Gastrocnemius medialis (tissue), 4 donors: ENCODE data around the gene TWSG1. TPM values are rescaled to one million over a fixed set of nuclear protein-coding genes. Genes with fewer than 3 reads are reported as not detected.

ENCODE experiments used
- ATAC-seq, 2 donors: fragments of 150-250 bp; one replicate each; pipeline ENCODE4 v1.9.1; 2016
- DNase-seq, 2 donors: peaks; one replicate each; pipeline ENCODE4 v3.0.0-alpha.2; 2019
- H3K27ac ChIP-seq, 4 donors: fragments of 200-600 bp; sonication (generic); 1 replicate in 1 of 4; 2 replicates in 3 of 4; pipeline ENCODE4 v1.5.1; 2016 to 2018; ENCODE audit warnings: mild to moderate bottlenecking in 2 of 4, moderate library complexity in 1 of 4
- H3K27me3 ChIP-seq, 3 donors: fragments of 200-600 bp; sonication (generic) in 2 of 3; 1 replicate in 1 of 3; 2 replicates in 2 of 3; pipeline versions ENCODE4 v1.5.1 to v1.6.0; 2016 to 2019; ENCODE audit warnings: mild to moderate bottlenecking in 1 of 3, moderate library complexity in 1 of 3
- H3K36me3 ChIP-seq, 2 donors: fragments of 200-600 bp; sonication (generic) in 1 of 2; one replicate each; pipeline ENCODE4 v1.5.1; 2017 to 2018
- H3K4me1 ChIP-seq, 2 donors: fragments of 200-600 bp; sonication (generic) in 1 of 2; one replicate each; pipeline ENCODE4 v1.5.1; 2016 to 2017; ENCODE audit warnings: mild to moderate bottlenecking in 2 of 2
- H3K4me3 ChIP-seq, 4 donors: fragments of 200-600 bp; sonication (generic) in 3 of 4; 1 replicate in 1 of 4; 2 replicates in 3 of 4; pipeline ENCODE4 v1.5.1; 2016 to 2019; ENCODE audit warnings: mild to moderate bottlenecking in 2 of 4
- H3K9me3 ChIP-seq, 3 donors: fragments of 200-600 bp; sonication (generic) in 2 of 3; 1 replicate in 1 of 3; 2 replicates in 2 of 3; pipeline ENCODE4 v1.5.1; 2016 to 2019
- CTCF ChIP-seq, 5 experiments: fragments of 450-650 bp in 3 of 5; fragments of 200-600 bp in 2 of 5; sonication (generic) in 2 of 5; IDR thresholded peaks in 4 of 5; conservative IDR thresholded peaks in 1 of 5; 1 replicate in 4 of 5; 2 replicates in 1 of 5; pipeline ENCODE4 v1.5.1; 2016 to 2019; ENCODE audit warnings: antibody characterized with exemption in 5 of 5, mild to moderate bottlenecking in 3 of 5, moderate library complexity in 3 of 5
- POLR2A ChIP-seq, 2 donors: fragments of 450-650 bp; IDR thresholded peaks; one replicate each; pipeline ENCODE4 v1.6.1; 2017; ENCODE audit warnings: antibody characterized with exemption in 2 of 2, mild to moderate bottlenecking in 2 of 2, moderate library complexity in 2 of 2
- in situ Hi-C, 4 donors: fragments of 200-750 bp; cut with MboI; loops; one replicate each; pipeline versions ENCODE4 v1.15.0 to v1.8.0; 2017; ENCODE audit warnings: low sequenced_read_pairs in 4 of 4
- intact Hi-C: fragments of 100-400 bp; cut with DNase I; formaldehyde crosslinking; loops from one replicate; pipeline ENCODE4 v1.15.1; 2023; ENCODE audit warnings: low total_unique reads
- total RNA-seq, 4 donors: library from RNA; depleted of rRNA; stranded (reverse); fragments of >200 nt; gene quantifications; one replicate each; pipeline versions ENCODE4 v1.1.0 to v1.2.3, GENCODE V29; 2016

Gene TWSG1
- total RNA-seq, 4 donors from 2014 or later: 5.3 to 9.5 (median 8.1) TPM

GRCh38 chr18:9437672-9438071 lies 103.1 kb downstream of the TWSG1 start:
- Histone ChIP-seq H3K4me1 (no peaks in the 10 kb centered on the region), H3K27me3 (no peaks in the 10 kb centered on the region), H3K4me3 (no peak overlapping the region), H3K36me3 (no peaks in the 10 kb centered on the region), H3K27ac (no peak overlapping the region), H3K9me3 (no peaks in the 10 kb centered on the region)
- in situ Hi-C loops (no loop called here), intact Hi-C loops (no loop called here)
- DNase-seq (no peak), ATAC-seq (no peak)
- TF ChIP-seq CTCF (IDR thresholded peaks at IDR 0.05 in 4 of 5, conservative IDR thresholded peaks at IDR 0.05 in 1 of 5) (no peak), POLR2A (IDR thresholded peaks at IDR 0.05) (no peak)

DNA sequence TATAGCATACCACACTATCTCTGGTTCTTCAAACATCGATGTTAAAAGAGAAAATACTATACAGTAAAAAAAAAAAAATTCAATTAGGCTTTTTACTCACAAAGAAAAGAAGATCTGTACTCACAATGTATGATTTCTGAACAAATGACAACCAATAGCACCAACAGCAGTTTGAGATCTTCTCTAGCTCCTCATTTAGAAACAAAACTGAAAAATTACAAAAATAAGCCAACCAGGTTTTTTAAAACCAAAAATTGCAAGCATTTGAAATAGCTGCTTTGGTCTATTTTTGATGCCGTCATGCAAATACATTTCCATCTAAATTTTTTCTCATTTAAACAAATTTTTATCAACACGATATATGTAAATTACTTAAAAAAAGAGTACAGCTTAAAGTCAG lies 106.5 kb downstream of the TWSG1 start:
- Histone ChIP-seq H3K27me3 (no peaks in the 10 kb centered on the region), H3K9me3 (no peaks in the 10 kb centered on the region), H3K4me1 (no peaks in the 10 kb centered on the region), H3K36me3 (no peaks in the 10 kb centered on the region), H3K4me3 (no peak overlapping the region), H3K27ac (no peak overlapping the region)
- in situ Hi-C loops: no loop called here
- intact Hi-C loops: no loop called here
- no peak for ATAC-seq
- TF ChIP-seq POLR2A (IDR thresholded peaks at IDR 0.05) (no peak), CTCF (IDR thresholded peaks at IDR 0.05 in 4 of 5, conservative IDR thresholded peaks at IDR 0.05 in 1 of 5) (no peak)
- no peak for DNase-seq

DNA sequence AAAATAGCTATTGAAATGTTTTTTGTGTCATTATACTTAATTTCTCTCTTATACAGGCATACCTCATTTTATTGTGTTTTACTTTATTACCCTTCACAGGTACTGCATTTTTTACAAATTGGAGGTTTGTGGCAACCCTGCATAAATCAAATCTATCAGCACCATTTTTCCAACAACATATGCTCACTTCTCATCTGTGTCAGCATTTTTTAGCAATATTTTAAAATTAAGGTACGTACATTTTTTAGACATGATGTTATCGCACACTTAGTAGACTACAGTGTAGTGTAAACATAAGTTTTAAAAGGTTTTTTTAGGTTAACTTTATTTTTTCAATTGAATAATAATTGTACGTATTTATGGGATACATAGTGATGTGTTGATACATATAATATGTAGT lies 110.0 kb downstream of the TWSG1 start:
- no peak for ATAC-seq

GRCh38 chr18:9446839-9447238 lies 112.3 kb downstream of the TWSG1 start:
- TF ChIP-seq CTCF (IDR thresholded peaks at IDR 0.05 in 4 of 5, conservative IDR thresholded peaks at IDR 0.05 in 1 of 5) (no peak), POLR2A (IDR thresholded peaks at IDR 0.05) (no peak)
- intact Hi-C loops (no loop called here), in situ Hi-C loops (no loop called here)
- no peaks in the 10 kb centered on the region for H3K4me1 ChIP-seq
- H3K36me3 ChIP-seq: no peaks in the 10 kb centered on the region
- DNase-seq (no peak), ATAC-seq (no peak)
- peaks cover 0 to 6% (median 0%) of the 10 kb centered on the region in 3 donors for H3K27me3 ChIP-seq
- H3K4me3 ChIP-seq: no peak overlapping the region
- no peak overlapping the region for H3K27ac ChIP-seq
- H3K9me3 ChIP-seq: no peaks in the 10 kb centered on the region

More for the DNA sequence above, 110.0 kb downstream of the TWSG1 start:
- no peaks in the 10 kb centered on the region for H3K9me3 ChIP-seq
- H3K4me3 ChIP-seq: no peak overlapping the region
- no peaks in the 10 kb centered on the region for H3K36me3 ChIP-seq
- TF ChIP-seq POLR2A (IDR thresholded peaks at IDR 0.05) (no peak), CTCF (IDR thresholded peaks at IDR 0.05 in 4 of 5, conservative IDR thresholded peaks at IDR 0.05 in 1 of 5) (no peak)
- in situ Hi-C loops (no loop called here), intact Hi-C loops (no loop called here)
- no peak for DNase-seq
- no peak overlapping the region for H3K27ac ChIP-seq
- H3K27me3 ChIP-seq: peaks cover 0 to 6% (median 0%) of the 10 kb centered on the region in 3 donors
- no peaks in the 10 kb centered on the region for H3K4me1 ChIP-seq

GRCh38 chr18:9447334-9447733 lies 112.8 kb downstream of the TWSG1 start:
- Histone ChIP-seq H3K27ac (no peak overlapping the region), H3K4me1 (no peaks in the 10 kb centered on the region), H3K36me3 (no peaks in the 10 kb centered on the region), H3K4me3 (no peak overlapping the region), H3K27me3 (peaks cover 0 to 6% (median 0%) of the 10 kb centered on the region in 3 donors), H3K9me3 (no peaks in the 10 kb centered on the region)
- in situ Hi-C loops (no loop called here), intact Hi-C loops (no loop called here)
- TF ChIP-seq POLR2A (IDR thresholded peaks at IDR 0.05): no peak
- TF ChIP-seq CTCF (IDR thresholded peaks at IDR 0.05 in 4 of 5, conservative IDR thresholded peaks at IDR 0.05 in 1 of 5): no peak
- ATAC-seq: no peak
- DNase-seq: no peak
